Memory B cell (primary cell): ENCODE data around the gene SATL1.
A peak's percentile ranks its signal among the peaks of the same experiment; 100 is the strongest.
"Not testable (repeated sequence)": the region's sequence is repeated elsewhere in the genome, so short reads cannot be mapped to it uniquely, and the experiment has no call there.

Experiments used
- ATAC-seq: fragments of 150-1000 bp; cut with Tn5 transposase; 2 replicates; pipeline ENCODE4 v1.10.0; 2021; ENCODE audit warnings: low read depth, mild to moderate bottlenecking, moderate library complexity
- DNase-seq, 2 donors: peaks; one replicate each; pipeline ENCODE4 v3.0.0; 2022; ENCODE audit warnings: low spot score in 2 of 2
- H3K27ac Mint-ChIP-seq: one replicate; pipeline ENCODE4 v1.8.0; 2022; ENCODE audit warnings: mild to moderate bottlenecking, moderate library complexity, mixed read lengths
- H3K27me3 Mint-ChIP-seq: one replicate; pipeline ENCODE4 v1.8.0; 2022; ENCODE audit warnings: mixed read lengths
- H3K36me3 Mint-ChIP-seq: one replicate; pipeline ENCODE4 v1.8.0; 2022; ENCODE audit warnings: mild to moderate bottlenecking, mixed read lengths
- H3K4me1 Mint-ChIP-seq: one replicate; pipeline ENCODE4 v1.8.0; 2022; ENCODE audit warnings: mixed read lengths
- H3K4me3 Mint-ChIP-seq: one replicate; pipeline ENCODE4 v1.8.0; 2022; ENCODE audit warnings: mild to moderate bottlenecking, moderate library complexity, mixed read lengths
- H3K9me3 Mint-ChIP-seq: one replicate; pipeline ENCODE4 v1.8.0; 2022; ENCODE audit warnings: mixed read lengths

The SATL1 gene

GRCh38 chrX:85139422-85139821, 104.2 kb downstream of the SATL1 start:
- peaks cover 1% of the 10 kb centered on the region for H3K9me3 Mint-ChIP-seq
- DNase-seq = no peak
- H3K36me3 Mint-ChIP-seq = no peaks in the 10 kb centered on the region
- H3K27ac Mint-ChIP-seq = no peak overlapping the region
- peak; percentile 61 for ATAC-seq
- H3K4me1 Mint-ChIP-seq = no peaks in the 10 kb centered on the region
- no peaks in the 10 kb centered on the region for H3K27me3 Mint-ChIP-seq
- no peak overlapping the region for H3K4me3 Mint-ChIP-seq

DNA sequence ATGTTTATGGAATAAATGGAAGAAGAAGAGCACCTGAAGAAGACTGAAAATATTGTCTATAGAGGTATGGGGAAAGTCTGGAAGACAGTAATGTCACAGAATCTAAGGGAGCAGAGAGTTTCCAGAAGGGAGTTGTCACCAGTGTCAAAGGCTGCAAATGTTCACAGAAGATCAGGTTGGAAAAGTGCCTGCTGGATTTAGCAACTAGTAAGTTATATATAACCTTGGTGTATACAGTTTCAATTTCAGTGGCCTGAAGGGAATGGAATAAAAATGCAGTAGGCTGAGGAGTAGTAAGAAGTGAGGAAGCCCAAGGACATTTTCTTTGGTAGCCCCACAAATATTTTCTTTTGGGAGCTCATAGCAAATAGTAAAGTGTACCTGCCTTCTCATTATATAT, 107.2 kb downstream of the SATL1 start:
- H3K27ac Mint-ChIP-seq = no peak overlapping the region
- DNase-seq (no peak), ATAC-seq (no peak)
- H3K4me1 Mint-ChIP-seq = no peaks in the 10 kb centered on the region
- H3K9me3 Mint-ChIP-seq = peaks cover 1% of the 10 kb centered on the region
- peaks cover 2% of the 10 kb centered on the region for H3K27me3 Mint-ChIP-seq
- H3K4me3 Mint-ChIP-seq = no peak overlapping the region
- no peaks in the 10 kb centered on the region for H3K36me3 Mint-ChIP-seq

DNA sequence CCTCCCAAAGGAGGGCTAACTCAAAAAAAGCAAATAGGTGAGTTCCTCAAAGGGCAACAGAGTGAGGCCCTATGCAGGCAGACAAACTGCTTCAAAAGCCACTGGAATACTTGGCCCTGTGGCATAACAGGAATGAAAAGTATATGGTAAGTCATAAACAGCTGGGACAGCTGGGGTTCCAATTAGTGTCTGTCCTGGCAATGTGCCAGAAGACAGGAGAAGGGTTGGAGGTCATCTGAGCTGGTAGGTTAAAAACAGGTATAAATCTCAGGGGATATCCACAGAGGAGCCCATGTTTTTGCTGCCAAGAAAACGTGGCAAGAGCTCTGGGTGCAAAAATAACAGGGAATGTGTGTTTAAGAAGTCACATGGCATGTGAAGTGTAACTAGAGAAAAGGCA, 128.3 kb downstream of the SATL1 start:
- no peak overlapping the region for H3K27ac Mint-ChIP-seq
- peaks cover 2% of the 10 kb centered on the region for H3K4me1 Mint-ChIP-seq
- no peak for ATAC-seq
- H3K9me3 Mint-ChIP-seq = no peaks in the 10 kb centered on the region
- H3K27me3 Mint-ChIP-seq = no peaks in the 10 kb centered on the region
- DNase-seq = no peak
- no peaks in the 10 kb centered on the region for H3K36me3 Mint-ChIP-seq
- H3K4me3 Mint-ChIP-seq = no peak overlapping the region

DNA sequence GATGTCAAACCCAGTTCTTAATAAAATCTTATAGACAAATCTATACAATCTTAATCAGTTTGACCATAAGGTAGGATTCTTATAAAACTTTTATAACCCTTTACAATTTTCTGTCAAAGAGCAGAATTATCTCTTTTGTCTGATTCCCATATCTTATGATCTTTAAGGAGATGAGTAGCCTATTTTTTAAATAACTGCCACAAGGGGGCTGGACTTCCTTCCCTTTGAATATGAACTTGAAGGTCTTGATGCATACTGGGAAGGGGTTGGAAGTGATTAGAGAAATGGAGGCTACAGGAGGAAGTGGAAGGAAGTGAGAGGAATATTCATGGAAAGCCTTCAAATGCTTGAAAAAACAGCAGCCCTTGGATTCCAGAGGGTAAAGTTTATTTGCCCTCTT, 128.8 kb downstream of the SATL1 start:
- Mint-ChIP-seq H3K9me3 (no peaks in the 10 kb centered on the region), H3K4me3 (no peak overlapping the region), H3K36me3 (no peaks in the 10 kb centered on the region), H3K27me3 (no peaks in the 10 kb centered on the region), H3K27ac (no peak overlapping the region), H3K4me1 (peaks cover 2% of the 10 kb centered on the region)
- no peak for DNase-seq
- ATAC-seq = no peak

DNA sequence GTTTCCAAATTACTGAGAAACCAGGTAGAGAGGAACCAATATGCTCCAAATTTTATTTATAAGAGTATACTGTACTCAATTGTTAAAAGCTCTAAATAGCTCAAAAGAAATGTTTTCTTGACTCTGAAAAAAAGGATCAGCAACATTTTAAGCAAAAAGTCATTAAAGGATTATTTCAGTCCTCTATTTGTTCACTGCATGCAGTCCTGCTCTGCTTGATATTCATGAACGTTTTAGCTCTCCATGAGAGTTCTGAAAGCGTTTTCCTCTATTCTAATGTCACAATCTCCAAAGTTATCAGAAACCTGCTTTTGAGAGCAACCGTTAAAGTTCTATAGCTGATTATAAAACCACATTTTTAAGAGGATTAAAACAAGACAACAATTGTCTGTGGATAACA, 129.4 kb downstream of the SATL1 start:
- Mint-ChIP-seq H3K9me3 (no peaks in the 10 kb centered on the region), H3K27ac (no peak overlapping the region), H3K4me1 (peaks cover 2% of the 10 kb centered on the region), H3K4me3 (no peak overlapping the region), H3K36me3 (no peaks in the 10 kb centered on the region), H3K27me3 (no peaks in the 10 kb centered on the region)
- DNase-seq (no peak), ATAC-seq (no peak)

- H3K4me3 Mint-ChIP-seq = no peak overlapping the region
- no peaks in the 10 kb centered on the region for H3K9me3 Mint-ChIP-seq
- peaks cover 2% of the 10 kb centered on the region for H3K4me1 Mint-ChIP-seq
- ATAC-seq (no peak), DNase-seq (no peak)
- H3K27ac Mint-ChIP-seq = no peak overlapping the region
- H3K27me3 Mint-ChIP-seq = no peaks in the 10 kb centered on the region
- no peaks in the 10 kb centered on the region for H3K36me3 Mint-ChIP-seq
Observed at GRCh38 chrX:85113746-85114145, 129.8 kb downstream of the SATL1 start.

GRCh38 chrX:85112293-85112692, 131.3 kb downstream of the SATL1 start:
- H3K27ac Mint-ChIP-seq = no peak overlapping the region
- no peaks in the 10 kb centered on the region for H3K9me3 Mint-ChIP-seq
- no peaks in the 10 kb centered on the region for H3K27me3 Mint-ChIP-seq
- DNase-seq (no peak), ATAC-seq (no peak)
- H3K36me3 Mint-ChIP-seq = no peaks in the 10 kb centered on the region
- H3K4me3 Mint-ChIP-seq = no peak overlapping the region
- peaks cover 2% of the 10 kb centered on the region for H3K4me1 Mint-ChIP-seq

DNA sequence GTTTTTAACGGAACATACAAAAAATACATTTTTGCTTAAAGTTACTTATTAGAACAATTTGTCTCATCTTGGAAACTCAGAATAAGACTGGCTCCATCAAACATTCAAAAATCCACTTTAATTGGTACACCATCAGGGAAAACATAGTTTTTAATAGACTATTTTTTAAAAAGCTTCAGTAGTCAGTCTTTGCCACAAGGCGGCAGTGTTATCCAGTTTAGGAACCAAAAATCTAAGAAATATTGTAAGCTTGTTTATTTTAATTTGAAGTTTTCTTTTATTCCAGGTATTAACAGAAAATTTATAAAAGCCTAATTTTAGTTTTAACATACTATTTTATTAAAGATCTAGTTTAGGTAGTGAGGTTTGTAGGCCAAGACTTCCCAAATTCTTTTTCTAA, 132.2 kb downstream of the SATL1 start:
- Mint-ChIP-seq H3K4me1 (peaks cover 2% of the 10 kb centered on the region), H3K27ac (no peak overlapping the region), H3K4me3 (no peak overlapping the region), H3K27me3 (no peaks in the 10 kb centered on the region), H3K36me3 (no peaks in the 10 kb centered on the region), H3K9me3 (no peaks in the 10 kb centered on the region)
- ATAC-seq = no peak
- DNase-seq = no peak

DNA sequence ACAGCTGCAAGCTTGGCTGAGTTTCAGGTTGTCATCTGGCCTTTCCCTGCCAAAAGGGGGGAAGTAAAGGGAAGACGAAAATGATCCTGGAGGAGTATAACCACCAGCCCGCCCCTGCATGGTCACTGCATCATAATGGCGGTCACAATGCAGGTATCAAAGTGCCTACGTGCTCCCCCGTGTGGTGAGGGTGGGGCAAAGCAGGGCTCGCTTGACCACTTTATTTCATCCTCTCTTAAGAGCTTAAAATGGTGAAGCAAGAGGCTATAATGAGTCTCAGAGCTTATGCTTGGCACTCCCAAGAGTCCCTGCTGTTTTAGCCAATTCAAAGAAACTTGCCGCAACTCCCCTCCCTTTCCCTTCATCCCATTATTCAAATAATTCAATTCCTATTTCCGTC, 134.3 kb downstream of the SATL1 start:
- no peak for DNase-seq

GRCh38 chrX:85108165-85108564, 135.4 kb downstream of the SATL1 start:
- ATAC-seq = no peak
- Mint-ChIP-seq H3K4me1 (peaks cover 2% of the 10 kb centered on the region), H3K36me3 (no peaks in the 10 kb centered on the region), H3K27ac (no peak overlapping the region), H3K9me3 (no peaks in the 10 kb centered on the region), H3K4me3 (no peak overlapping the region), H3K27me3 (no peaks in the 10 kb centered on the region)
- no peak for DNase-seq

More for the DNA sequence above, 134.3 kb downstream of the SATL1 start:
- Mint-ChIP-seq H3K27me3 (no peaks in the 10 kb centered on the region), H3K27ac (no peak overlapping the region), H3K4me1 (peaks cover 2% of the 10 kb centered on the region), H3K36me3 (no peaks in the 10 kb centered on the region), H3K4me3 (no peak overlapping the region), H3K9me3 (no peaks in the 10 kb centered on the region)
- no peak for ATAC-seq

DNA sequence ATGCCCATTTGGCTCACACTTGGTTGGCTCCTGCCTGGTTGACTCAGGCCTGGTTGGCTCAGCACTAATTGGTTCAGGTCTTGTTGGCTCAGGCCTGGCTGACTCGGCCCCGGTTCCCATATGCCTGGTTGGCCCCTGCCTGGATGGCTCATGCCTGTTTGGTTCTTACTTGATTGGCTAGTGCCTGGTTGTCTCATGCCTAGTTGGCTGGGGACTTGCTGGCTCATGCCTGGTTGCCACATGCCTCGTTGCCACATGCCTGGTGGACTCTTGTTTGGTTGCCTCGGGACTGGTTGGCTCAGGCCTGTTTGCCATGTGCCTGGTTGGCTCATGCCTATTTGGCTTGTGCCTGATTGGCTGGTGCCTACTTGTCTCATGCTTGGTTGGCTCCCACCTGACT, 136.2 kb downstream of the SATL1 start:
- H3K4me1 Mint-ChIP-seq = peaks cover 1% of the 10 kb centered on the region
- no peaks in the 10 kb centered on the region for H3K27me3 Mint-ChIP-seq
- DNase-seq (no peak), ATAC-seq (no peak)
- no peaks in the 10 kb centered on the region for H3K9me3 Mint-ChIP-seq
- no peak overlapping the region for H3K27ac Mint-ChIP-seq
- no peaks in the 10 kb centered on the region for H3K36me3 Mint-ChIP-seq
- no peak overlapping the region for H3K4me3 Mint-ChIP-seq

- H3K27me3 Mint-ChIP-seq = no peaks in the 10 kb centered on the region
- DNase-seq (no peak), ATAC-seq (no peak)
- peaks cover 35% of the 10 kb centered on the region for H3K36me3 Mint-ChIP-seq
- H3K4me3 Mint-ChIP-seq = no peak overlapping the region
- H3K9me3 Mint-ChIP-seq = no peaks in the 10 kb centered on the region
- no peak overlapping the region for H3K27ac Mint-ChIP-seq
- H3K4me1 Mint-ChIP-seq = no peaks in the 10 kb centered on the region
Observed at GRCh38 chrX:85089321-85089840, 154.2 kb downstream of the SATL1 start.

- DNase-seq = no peak
- H3K9me3 Mint-ChIP-seq = no peaks in the 10 kb centered on the region
- H3K4me3 Mint-ChIP-seq = no peak overlapping the region
- H3K4me1 Mint-ChIP-seq = no peaks in the 10 kb centered on the region
- no peak for ATAC-seq
- no peaks in the 10 kb centered on the region for H3K27me3 Mint-ChIP-seq
- H3K27ac Mint-ChIP-seq = no peak overlapping the region
- peaks cover 29% of the 10 kb centered on the region for H3K36me3 Mint-ChIP-seq
Observed at GRCh38 chrX:85084770-85085393, 158.7 kb downstream of the SATL1 start.

GRCh38 chrX:85077247-85077646, 166.3 kb downstream of the SATL1 start:
- not testable (repeated sequence) for ATAC-seq

GRCh38 chrX:85065512-85066198, 177.9 kb downstream of the SATL1 start:
- no peak overlapping the region for H3K27ac Mint-ChIP-seq
- no peak overlapping the region for H3K4me3 Mint-ChIP-seq
- peaks cover 27% of the 10 kb centered on the region for H3K36me3 Mint-ChIP-seq
- DNase-seq (no peak), ATAC-seq (no peak)
- H3K4me1 Mint-ChIP-seq = no peaks in the 10 kb centered on the region
- no peaks in the 10 kb centered on the region for H3K9me3 Mint-ChIP-seq
- no peaks in the 10 kb centered on the region for H3K27me3 Mint-ChIP-seq

More at GRCh38 chrX:85077247-85077646, 166.3 kb downstream of the SATL1 start:
- not testable (repeated sequence) for H3K27ac Mint-ChIP-seq, H3K9me3 Mint-ChIP-seq, H3K27me3 Mint-ChIP-seq, H3K4me1 Mint-ChIP-seq, DNase-seq, H3K4me3 Mint-ChIP-seq
- H3K36me3 Mint-ChIP-seq = peaks cover 19% of the 10 kb centered on the region
